WERI-Rb-1 (cell line): Measurements from ENCODE around the gene MYO10.

Experiments
- DNase-seq: peaks from one replicate; pipeline ENCODE4 v3.0.0-alpha.2; 2020
- H3K27ac ChIP-seq: fragments of 250-450 bp; sonication (Bioruptor Pico); 2 replicates; pipeline ENCODE4 v1.5.1; 2020; ENCODE audit warnings: mild to moderate bottlenecking, moderate library complexity
- H3K27me3 ChIP-seq: fragments of 250-450 bp; sonication (Bioruptor Pico); 2 replicates; pipeline ENCODE4 v1.5.1; 2021; ENCODE audit warnings: mild to moderate bottlenecking, low read depth, moderate library complexity; ENCODE audit not compliant: insufficient read depth, severe bottlenecking
- H3K36me3 ChIP-seq: fragments of 250-450 bp; sonication (Bioruptor Pico); 2 replicates; pipeline ENCODE4 v1.5.1; 2020; ENCODE audit warnings: mild to moderate bottlenecking, moderate library complexity
- H3K4me3 ChIP-seq: 2 replicates; pipeline ENCODE4 v1.5.1; 2011; ENCODE audit warnings: low read depth, mild to moderate bottlenecking, control low read depth, low read length
- H3K9me3 ChIP-seq: fragments of 250-450 bp; sonication (Bioruptor Pico); 2 replicates; pipeline ENCODE4 v1.5.1; 2021; ENCODE audit warnings: mild to moderate bottlenecking, moderate library complexity; ENCODE audit not compliant: severe bottlenecking
- TF ChIP-seq, protein P1 (sequence below): IDR thresholded peaks from 2 replicates; pipeline ENCODE4 v1.5.1; 2011; ENCODE audit warnings: low read depth, mild to moderate bottlenecking, control low read depth, inconsistent platforms, low read length

Gene MYO10

DNA sequence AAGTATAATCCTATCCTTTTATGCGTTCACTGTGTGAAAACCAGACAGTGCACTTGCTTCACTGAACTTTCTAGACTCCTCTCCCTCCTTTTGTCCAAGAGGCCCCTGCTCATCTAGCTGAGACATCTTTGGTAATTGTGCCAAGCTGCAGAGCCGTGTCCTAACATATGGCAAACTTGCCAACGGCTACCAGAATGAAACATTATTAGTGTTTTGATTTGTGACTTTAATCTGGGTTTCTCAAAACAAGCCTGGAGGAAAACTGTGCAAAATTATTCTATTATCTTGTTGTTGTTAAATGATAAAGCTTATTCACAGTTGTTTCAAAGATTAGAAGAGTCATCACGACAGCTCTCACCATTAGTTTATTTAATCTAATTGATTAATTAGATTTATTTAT is 240.3 kb downstream of the MYO10 start:
- Histone ChIP-seq H3K27ac (no peak overlapping the region), H3K36me3 (peaks cover 57% of the 10 kb centered on the region), H3K27me3 (no peaks in the 10 kb centered on the region), H3K4me3 (no peak overlapping the region), H3K9me3 (no peaks in the 10 kb centered on the region)
- DNase-seq, result no peak
- TF ChIP-seq, protein P1, sequence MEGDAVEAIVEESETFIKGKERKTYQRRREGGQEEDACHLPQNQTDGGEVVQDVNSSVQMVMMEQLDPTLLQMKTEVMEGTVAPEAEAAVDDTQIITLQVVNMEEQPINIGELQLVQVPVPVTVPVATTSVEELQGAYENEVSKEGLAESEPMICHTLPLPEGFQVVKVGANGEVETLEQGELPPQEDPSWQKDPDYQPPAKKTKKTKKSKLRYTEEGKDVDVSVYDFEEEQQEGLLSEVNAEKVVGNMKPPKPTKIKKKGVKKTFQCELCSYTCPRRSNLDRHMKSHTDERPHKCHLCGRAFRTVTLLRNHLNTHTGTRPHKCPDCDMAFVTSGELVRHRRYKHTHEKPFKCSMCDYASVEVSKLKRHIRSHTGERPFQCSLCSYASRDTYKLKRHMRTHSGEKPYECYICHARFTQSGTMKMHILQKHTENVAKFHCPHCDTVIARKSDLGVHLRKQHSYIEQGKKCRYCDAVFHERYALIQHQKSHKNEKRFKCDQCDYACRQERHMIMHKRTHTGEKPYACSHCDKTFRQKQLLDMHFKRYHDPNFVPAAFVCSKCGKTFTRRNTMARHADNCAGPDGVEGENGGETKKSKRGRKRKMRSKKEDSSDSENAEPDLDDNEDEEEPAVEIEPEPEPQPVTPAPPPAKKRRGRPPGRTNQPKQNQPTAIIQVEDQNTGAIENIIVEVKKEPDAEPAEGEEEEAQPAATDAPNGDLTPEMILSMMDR, result no peak

DNA sequence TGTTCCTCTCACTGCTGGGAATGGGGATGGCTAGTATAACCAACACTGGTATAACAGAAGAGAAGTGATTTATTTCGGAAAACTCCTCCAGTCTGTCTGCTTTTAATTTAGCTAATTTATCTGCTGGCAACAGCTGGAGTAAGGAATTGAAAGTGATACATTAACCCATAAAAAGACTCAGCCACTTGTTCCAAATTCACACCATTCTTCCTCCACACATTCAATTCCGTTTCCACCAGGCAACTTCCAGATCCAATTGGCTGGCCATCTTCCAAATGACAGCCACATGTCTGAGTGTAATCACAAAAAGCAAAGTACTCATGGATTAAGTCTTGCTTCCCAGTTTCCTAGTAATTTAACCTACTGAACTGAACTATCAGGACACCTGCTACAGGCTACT is 242.2 kb downstream of the MYO10 start:
- Histone ChIP-seq H3K36me3 (peaks cover 54% of the 10 kb centered on the region), H3K27me3 (no peaks in the 10 kb centered on the region), H3K9me3 (no peaks in the 10 kb centered on the region), H3K4me3 (no peak overlapping the region), H3K27ac (no peak overlapping the region)
- DNase-seq, result no peak
- TF ChIP-seq, protein P1, result no peak

DNA sequence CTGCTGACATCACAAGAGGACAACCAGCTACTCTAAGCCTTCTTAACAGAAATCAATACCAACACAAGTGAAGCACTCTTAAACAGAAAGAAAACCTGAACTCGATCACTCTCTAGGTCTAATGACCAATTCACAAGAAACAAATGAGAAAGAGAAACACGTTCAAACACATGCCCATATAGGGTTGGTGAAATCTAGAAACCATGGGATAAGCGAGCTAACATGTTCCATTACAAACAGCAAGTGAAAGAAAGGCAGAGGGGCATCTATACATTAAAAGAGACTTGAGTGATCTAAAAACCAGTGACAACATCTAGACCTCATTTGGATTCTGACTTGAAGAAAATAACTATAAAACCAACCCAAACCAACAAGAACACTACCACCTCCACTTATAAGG is 244.4 kb downstream of the MYO10 start:
- no peak for DNase-seq
- H3K9me3 ChIP-seq, result no peaks in the 10 kb centered on the region
- TF ChIP-seq, protein P1, result no peak
- no peaks in the 10 kb centered on the region for H3K27me3 ChIP-seq
- H3K4me3 ChIP-seq, result no peak overlapping the region
- peaks cover 59% of the 10 kb centered on the region for H3K36me3 ChIP-seq
- H3K27ac ChIP-seq, result no peak overlapping the region

DNA sequence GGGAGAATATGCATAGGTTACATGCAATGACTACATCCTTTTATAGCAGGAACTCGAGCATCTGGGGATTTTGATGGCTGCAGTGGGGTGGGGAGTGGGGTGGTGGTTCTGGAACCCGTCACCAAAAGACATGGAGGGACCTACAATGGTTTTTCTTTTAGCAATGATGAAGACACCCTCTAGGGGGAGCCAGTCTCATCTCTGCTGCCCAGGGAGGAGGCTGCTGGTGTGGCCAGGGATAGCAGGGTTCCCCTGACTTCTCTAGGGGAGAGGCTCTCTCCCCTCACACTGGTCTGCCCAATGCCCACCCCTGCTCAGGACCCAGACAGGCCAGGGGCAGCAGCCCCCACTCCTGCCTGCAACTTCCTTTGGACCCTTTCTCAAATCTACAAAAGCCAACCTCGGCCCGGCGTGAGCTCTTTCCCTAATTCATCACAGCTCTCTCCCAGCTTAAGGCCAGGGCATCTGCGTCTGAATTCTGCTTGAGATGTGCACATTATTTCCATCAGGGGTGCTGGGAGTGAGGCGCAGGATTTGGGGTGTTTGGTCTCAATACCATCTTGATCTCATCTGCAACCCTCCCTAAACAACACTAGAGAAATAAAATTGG is 245.7 kb downstream of the MYO10 start:
- H3K36me3 ChIP-seq, result peaks cover 63% of the 10 kb centered on the region
- DNase-seq, result peak; percentile 72
- no peak overlapping the region for H3K27ac ChIP-seq
- TF ChIP-seq, protein P1, result peak; percentile 95
- H3K27me3 ChIP-seq, result no peaks in the 10 kb centered on the region
- H3K4me3 ChIP-seq, result no peak overlapping the region
- no peaks in the 10 kb centered on the region for H3K9me3 ChIP-seq

DNA sequence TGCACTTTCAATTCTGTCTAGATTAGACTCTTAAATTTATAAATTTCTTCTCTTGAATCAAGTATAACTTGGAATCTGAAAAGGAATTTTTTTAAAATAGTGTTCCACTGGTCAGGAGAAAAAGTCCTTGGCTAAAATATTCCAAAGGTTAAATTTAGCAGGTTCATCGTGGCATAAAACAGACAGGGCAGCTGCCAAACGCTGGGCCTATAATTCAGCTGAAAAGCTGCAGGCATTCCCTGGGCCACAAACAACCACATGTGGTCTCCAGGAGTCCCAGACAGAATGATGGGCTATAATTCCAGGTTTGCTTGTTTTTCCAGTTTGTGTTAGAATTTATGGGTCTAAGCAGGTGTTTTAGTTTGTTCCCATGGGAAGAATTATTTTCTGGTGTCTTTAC is 248.2 kb downstream of the MYO10 start:
- no peaks in the 10 kb centered on the region for H3K9me3 ChIP-seq
- peaks cover 69% of the 10 kb centered on the region for H3K36me3 ChIP-seq
- TF ChIP-seq, protein P1, result no peak
- H3K27me3 ChIP-seq, result no peaks in the 10 kb centered on the region
- H3K4me3 ChIP-seq, result no peak overlapping the region
- no peak for DNase-seq
- H3K27ac ChIP-seq, result no peak overlapping the region

DNA sequence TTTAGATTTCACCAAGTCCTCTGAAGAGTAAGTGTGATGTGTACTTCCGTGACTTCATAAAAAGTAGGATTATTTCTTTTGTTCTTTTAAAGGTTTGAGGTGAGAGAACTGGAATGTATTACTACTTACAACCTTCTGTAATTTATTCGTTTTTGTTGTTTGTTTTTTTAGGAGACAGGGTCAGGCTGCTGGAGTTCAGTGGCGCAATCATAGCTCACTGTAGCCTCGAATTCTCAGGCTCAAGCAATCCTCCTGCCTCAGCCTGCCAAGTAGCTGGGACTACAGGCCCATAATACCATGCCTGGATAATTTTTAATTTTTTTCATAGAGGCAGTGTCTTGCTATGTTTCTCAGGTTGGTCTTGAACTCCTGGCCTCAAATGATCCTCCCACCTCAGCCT is 251.0 kb downstream of the MYO10 start:
- Histone ChIP-seq H3K9me3 (no peaks in the 10 kb centered on the region), H3K27ac (no peak overlapping the region), H3K27me3 (no peaks in the 10 kb centered on the region), H3K4me3 (no peak overlapping the region), H3K36me3 (peaks cover 92% of the 10 kb centered on the region)
- TF ChIP-seq, protein P1, result no peak
- DNase-seq, result no peak
